Spinal cord (tissue), 10 donors: ENCODE data around the gene TLDC2. TPM values are rescaled to one million over a fixed set of nuclear protein-coding genes. Genes with fewer than 3 reads are reported as not detected.
"Not testable (repeated sequence)": the region's sequence is repeated elsewhere in the genome, so short reads cannot be mapped to it uniquely, and the experiment has no call there.

Experiments
- DNase-seq, 6 donors: peaks; one replicate each; pipeline versions ENCODE4 v3.0.0 to v3.0.0-alpha.2; 2013 to 2015; ENCODE audit warnings: low spot score in 6 of 6, low read depth in 4 of 6
- H3K27ac ChIP-seq: one replicate; pipeline ENCODE4 v1.5.1; 2013; ENCODE audit warnings: low read depth, low read length, control low read depth
- H3K27me3 ChIP-seq: one replicate; pipeline ENCODE4 v1.6.1; 2013; ENCODE audit warnings: low read length; ENCODE audit not compliant: control insufficient read depth, insufficient read depth
- H3K36me3 ChIP-seq: one replicate; pipeline ENCODE4 v1.6.1; 2013; ENCODE audit warnings: low read length; ENCODE audit not compliant: control insufficient read depth, insufficient read depth
- H3K4me1 ChIP-seq: one replicate; pipeline ENCODE4 v1.6.1; 2013; ENCODE audit warnings: low read length; ENCODE audit not compliant: control insufficient read depth, insufficient read depth
- H3K4me3 ChIP-seq: one replicate; pipeline ENCODE4 v1.5.1; 2013; ENCODE audit warnings: low read depth, low read length, control low read depth
- H3K9me3 ChIP-seq: one replicate; pipeline ENCODE4 v1.6.1; 2013; ENCODE audit warnings: low read length; ENCODE audit not compliant: control insufficient read depth, insufficient read depth
- WGBS: methylation state at CpG from one replicate; pipeline ENCODE4 v1.1.5; 2013; ENCODE audit warnings: missing lambda C conversion rate; ENCODE audit not compliant: insufficient coverage; 5-methylcytosine and 5-hydroxymethylcytosine counted together
- polyA plus RNA-seq, 2 donors: library from polyadenylated mRNA; unstranded; fragments of 120-200 nt; gene quantifications; one replicate each; pipeline ENCODE4 v1.2.1, GENCODE V29; 2013; ENCODE audit not compliant: insufficient read length in 2 of 2
- total RNA-seq, 2 donors: library from RNA; depleted of rRNA in 1 of 2; stranded (reverse); fragments of 120-200 nt in 1 of 2; fragments of >200 nt in 1 of 2; gene quantifications; one replicate each; pipeline versions ENCODE4 v1.2.3 to v1.2.4, GENCODE V29; 2013 to 2014
- donor health status: healthy.

TLDC2 gene
- total and polyA plus RNA-seq, 4 donors, result 0.28 to 2.5 (median 0.67) TPM

DNA sequence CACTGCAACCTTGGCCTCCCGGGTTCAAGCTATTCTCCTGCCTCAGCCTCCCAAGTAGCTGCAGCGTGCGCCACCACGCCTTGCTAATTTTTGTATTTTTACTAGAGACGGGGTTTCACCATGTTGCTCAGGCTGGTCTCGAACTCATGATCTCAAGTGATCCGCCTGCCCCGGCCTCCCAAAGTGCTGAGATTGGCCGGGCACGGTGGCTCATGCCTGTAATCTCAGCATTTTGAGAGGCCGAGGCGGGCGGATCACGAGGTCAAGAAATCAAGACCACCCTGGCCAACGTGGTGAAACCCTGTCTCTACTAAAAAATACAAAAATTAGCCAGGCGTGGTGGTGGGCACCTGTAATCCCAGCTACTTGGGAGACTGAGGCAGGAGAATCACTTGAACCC, 57.6 kb downstream of the TLDC2 start:
- DNase-seq, H3K27me3 ChIP-seq, H3K4me1 ChIP-seq, H3K4me3 ChIP-seq, H3K27ac ChIP-seq, H3K9me3 ChIP-seq: not testable (repeated sequence)
- H3K36me3 ChIP-seq, result peaks cover 38% of the 10 kb centered on the region
- WGBS, result 96% methylated on average over 10 of the region's 16 CpGs

DNA sequence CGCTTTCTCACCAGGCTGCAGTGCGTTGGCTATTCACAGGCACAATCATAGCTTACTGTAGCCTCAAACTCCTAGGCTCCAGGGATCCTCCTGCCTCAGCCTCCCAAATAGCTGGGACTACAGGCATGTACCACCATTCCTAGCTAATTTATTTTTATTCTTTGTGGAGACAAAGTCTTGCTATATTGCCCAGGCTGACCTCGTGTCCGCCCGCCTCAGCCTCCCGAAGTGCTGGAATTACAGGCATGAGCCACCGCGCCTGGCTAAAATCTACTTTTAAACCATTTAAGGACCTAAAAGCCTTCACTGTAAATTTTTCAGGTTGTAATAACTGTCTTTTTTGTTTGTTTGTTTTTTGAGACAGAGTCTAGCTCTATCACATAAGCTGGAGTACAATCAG, 60.4 kb downstream of the TLDC2 start:
- Histone ChIP-seq H3K36me3 (peaks cover 26% of the 10 kb centered on the region), H3K9me3 (no peaks in the 10 kb centered on the region), H3K27me3 (no peaks in the 10 kb centered on the region), H3K27ac (no peak overlapping the region), H3K4me3 (no peak overlapping the region), H3K4me1 (no peaks in the 10 kb centered on the region)
- no peak for DNase-seq
- no CpG with 5 or more reads among the region's 8 CpGs for WGBS

- H3K9me3 ChIP-seq, H3K27me3 ChIP-seq, H3K4me3 ChIP-seq, H3K27ac ChIP-seq, DNase-seq, H3K4me1 ChIP-seq: not testable (repeated sequence)
- peaks cover 24% of the 10 kb centered on the region for H3K36me3 ChIP-seq
- 94% methylated on average over 3 of the region's 9 CpGs for WGBS
Observed at GRCh38 chr20:36936761-36937401, 60.9 kb downstream of the TLDC2 start.

GRCh38 chr20:36937402-36937770, 61.4 kb downstream of the TLDC2 start:
- Histone ChIP-seq H3K27ac (no peak overlapping the region), H3K27me3 (no peaks in the 10 kb centered on the region), H3K9me3 (no peaks in the 10 kb centered on the region), H3K36me3 (peaks cover 21% of the 10 kb centered on the region), H3K4me3 (no peak overlapping the region), H3K4me1 (no peaks in the 10 kb centered on the region)
- DNase-seq, result no peak

GRCh38 chr20:36941401-36941835, 65.5 kb downstream of the TLDC2 start:
- H3K27me3 ChIP-seq, result no peaks in the 10 kb centered on the region
- DNase-seq, result no peak
- H3K36me3 ChIP-seq, result peaks cover 22% of the 10 kb centered on the region
- H3K4me1 ChIP-seq, result peaks cover 2% of the 10 kb centered on the region
- no peak overlapping the region for H3K4me3 ChIP-seq
- no peaks in the 10 kb centered on the region for H3K9me3 ChIP-seq
- no CpG with 5 or more reads among the region's 1 CpG for WGBS
- no peak overlapping the region for H3K27ac ChIP-seq

Other genes with a start within 250 kb of the TLDC2 start
- gene SLA2, start 229.9 kb upstream of the TLDC2 start, total RNA-seq, result under 1 TPM in 1 of 2 donors, not detected in 1; 0.39 TPM
- gene SLA2, start 229.9 kb upstream of the TLDC2 start, polyA plus RNA-seq, result under 1 TPM; 0.24 to 0.27 TPM
- gene NDRG3, start 130.0 kb upstream of the TLDC2 start, total RNA-seq, result 10 to 100 TPM; 46.3 to 80.4 TPM
- gene NDRG3, start 130.0 kb upstream of the TLDC2 start, polyA plus RNA-seq, result 10 to 100 TPM; 89.6 to 96.2 TPM
- 10 to 100 TPM; 14.4 to 14.5 TPM for gene DSN1, start 102.4 kb upstream of the TLDC2 start, total RNA-seq
- 10 to 100 TPM; 12.2 to 12.4 TPM for gene DSN1, start 102.4 kb upstream of the TLDC2 start, polyA plus RNA-seq
- 100 to 1,000 TPM in 1 of 2 donors, 10 to 100 TPM in 1; 42.0 to 125 TPM for gene SAMHD1, start 75.6 kb downstream of the TLDC2 start, total RNA-seq
- 10 to 100 TPM; 45.1 to 45.4 TPM for gene SAMHD1, start 75.6 kb downstream of the TLDC2 start, polyA plus RNA-seq
- 10 to 100 TPM; 15.3 to 15.4 TPM for gene RBL1, start 219.9 kb downstream of the TLDC2 start, total RNA-seq
- 1 to 10 TPM; 6.4 to 7.4 TPM for gene RBL1, start 219.9 kb downstream of the TLDC2 start, polyA plus RNA-seq